Measurements from ENCODE around the gene DNAJB5.

The DNAJB5 gene

DNA sequence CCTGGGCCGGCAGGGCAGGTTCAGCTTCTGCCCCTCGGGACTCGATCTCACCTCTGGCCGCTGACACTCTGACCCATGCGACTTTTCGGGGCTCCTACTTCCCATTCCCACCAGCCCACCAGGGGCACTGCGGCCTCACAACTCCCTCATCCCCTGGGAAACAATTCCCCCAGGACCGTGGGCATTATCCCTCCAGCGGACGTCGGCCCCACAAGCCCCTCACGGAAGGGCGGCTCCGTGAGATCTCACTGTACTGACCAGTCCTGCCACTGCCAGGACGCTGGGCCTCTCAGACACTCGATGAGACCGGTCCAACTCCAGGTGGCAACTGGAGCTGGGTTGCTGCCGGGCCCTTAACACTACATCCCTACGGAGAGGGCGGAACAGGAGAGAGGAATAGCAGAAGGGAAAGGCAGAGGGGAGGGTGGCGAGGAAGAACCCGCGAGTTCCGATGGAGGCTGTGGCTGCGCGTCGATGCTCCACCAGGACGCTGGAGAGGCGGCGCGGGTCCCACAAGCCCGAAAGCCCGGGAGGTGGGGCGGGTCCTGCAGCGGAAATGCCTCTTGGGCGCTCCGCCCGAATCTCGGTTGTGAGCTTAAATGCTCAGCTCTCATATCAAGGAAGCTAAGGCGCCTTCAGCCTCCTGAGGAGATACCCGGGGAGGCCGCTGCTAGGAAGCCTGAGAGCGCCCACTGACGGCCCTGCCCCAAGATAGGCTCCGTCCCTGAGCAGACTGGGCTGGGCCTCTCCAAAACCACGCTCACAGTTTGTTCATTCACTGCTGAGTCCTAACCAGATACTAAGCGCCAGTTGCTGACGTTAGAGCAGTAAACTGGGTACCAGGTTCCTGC lies 46.5 kb downstream of the DNAJB5 start:
- TF ChIP-seq CTCF (IDR thresholded peaks at IDR 0.05): no peak
- Histone ChIP-seq H3K27me3 (peaks cover 11% of the 10 kb centered on the region), H3K36me3 (peaks cover 4% of the 10 kb centered on the region), H3K4me1 (ENCODE audit: control insufficient read depth in 1 of 2, insufficient read depth in 1 of 2, low read depth in 1 of 2, low read length in 1 of 2) (no peaks in the 10 kb centered on the region), H3K9me3 (no peaks in the 10 kb centered on the region), H3K4me3 (ENCODE audit: low read depth in 1 of 2, low read length in 1 of 2) (no peak overlapping the region), H3K27ac (no peak overlapping the region)

DNA sequence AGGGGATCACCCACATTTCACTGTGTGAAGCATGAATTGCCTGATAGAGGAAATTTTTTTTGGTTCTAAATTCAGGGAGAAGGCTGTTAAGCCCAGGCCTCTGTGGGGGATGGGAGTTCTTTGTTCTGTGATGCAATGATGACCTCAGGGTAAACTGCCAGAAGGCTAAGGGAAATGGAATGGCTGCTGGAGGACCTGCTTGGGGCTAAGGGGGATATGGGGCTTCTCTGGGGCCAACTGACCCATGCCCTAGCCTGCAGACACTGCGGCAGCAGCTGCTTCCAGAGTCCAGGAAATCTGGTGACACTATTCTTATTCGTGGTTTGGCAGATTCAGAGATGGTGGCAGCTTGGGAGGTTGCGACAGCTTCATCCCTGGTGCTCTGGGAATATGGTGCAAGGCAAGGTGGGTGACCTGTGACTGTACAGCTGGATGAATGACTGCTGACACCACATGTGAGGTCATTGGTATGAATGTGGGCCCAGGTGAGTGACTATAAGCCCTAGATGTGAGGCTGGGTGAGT lies 52.6 kb downstream of the DNAJB5 start:
- peaks cover 39% of the 10 kb centered on the region for H3K36me3 ChIP-seq
- TF ChIP-seq CTCF (IDR thresholded peaks at IDR 0.05): no peak
- H3K4me3 ChIP-seq (ENCODE audit: low read depth in 1 of 2, low read length in 1 of 2): no peak overlapping the region

GRCh38 chr9:35042891-35043545 lies 53.5 kb downstream of the DNAJB5 start:
- Histone ChIP-seq H3K4me3 (ENCODE audit: low read depth in 1 of 2, low read length in 1 of 2) (no peak overlapping the region), H3K36me3 (peaks cover 45% of the 10 kb centered on the region), H3K4me1 (ENCODE audit: control insufficient read depth in 1 of 2, insufficient read depth in 1 of 2, low read depth in 1 of 2, low read length in 1 of 2) (no peaks in the 10 kb centered on the region), H3K27me3 (no peaks in the 10 kb centered on the region), H3K9me3 (no peaks in the 10 kb centered on the region), H3K27ac (no peak overlapping the region)
- TF ChIP-seq CTCF (IDR thresholded peaks at IDR 0.05): no peak

More for the DNA sequence above, 52.6 kb downstream of the DNAJB5 start:
- H3K4me1 ChIP-seq (ENCODE audit: control insufficient read depth in 1 of 2, insufficient read depth in 1 of 2, low read depth in 1 of 2, low read length in 1 of 2): no peaks in the 10 kb centered on the region
- no peaks in the 10 kb centered on the region for H3K27me3 ChIP-seq
- H3K9me3 ChIP-seq: no peaks in the 10 kb centered on the region
- H3K27ac ChIP-seq: no peak overlapping the region

- H3K36me3 ChIP-seq: peaks cover 55% of the 10 kb centered on the region
- no peaks in the 10 kb centered on the region for H3K9me3 ChIP-seq
- no peaks in the 10 kb centered on the region for H3K27me3 ChIP-seq
- TF ChIP-seq CTCF (IDR thresholded peaks at IDR 0.05): no peak
- no peak overlapping the region for H3K27ac ChIP-seq
- no peak overlapping the region for H3K4me3 ChIP-seq (ENCODE audit: low read depth in 1 of 2, low read length in 1 of 2)
- no peaks in the 10 kb centered on the region for H3K4me1 ChIP-seq (ENCODE audit: control insufficient read depth in 1 of 2, insufficient read depth in 1 of 2, low read depth in 1 of 2, low read length in 1 of 2)
Measured at GRCh38 chr9:35044071-35044470, 54.5 kb downstream of the DNAJB5 start.

Data from neutrophil (primary cell).